Spleen (tissue), 7 donors: ENCODE results near the gene PPP1R17.

Experiments used
- CTCF ChIP-seq, 11 experiments: fragments of 200-600 bp in 7 of 11; fragments of 450-650 bp in 4 of 11; sonication (generic) in 4 of 11; IDR thresholded peaks in 8 of 11; conservative IDR thresholded peaks in 3 of 11; 1 replicate in 7 of 11; 2 replicates in 4 of 11; pipeline versions ENCODE4 v1.4.0 to v1.8.0; 2016 to 2021; ENCODE audit warnings: antibody characterized with exemption in 11 of 11, inconsistent platforms in 4 of 11, mild to moderate bottlenecking in 1 of 11
- POLR2A ChIP-seq, 3 donors: fragments of 450-650 bp; IDR thresholded peaks; one replicate each; pipeline ENCODE4 v1.5.1; 2017; ENCODE audit warnings: antibody characterized with exemption in 3 of 3, mild to moderate bottlenecking in 1 of 3
- POLR2AphosphoS5 ChIP-seq, 3 donors: sonication (generic); formaldehyde crosslinking; IDR thresholded peaks; one replicate each; pipeline ENCODE4 v1.5.1; 2017; ENCODE audit warnings: antibody characterized with exemption in 3 of 3
- donor health status: DM: no; HTN: no; CAD: no; lungs with moderate emphysema.
- donor health status: DM: no; HTN: no; CAD: no.
- donor health status: DM: no; HTN: no; CAD: no.

GRCh38 chr7:31751726-31752125 lies 64.7 kb downstream of the PPP1R17 start:
- TF ChIP-seq CTCF (IDR thresholded peaks at IDR 0.05 in 8 of 11, conservative IDR thresholded peaks at IDR 0.05 in 3 of 11): no peak
- no peak for TF ChIP-seq POLR2AphosphoS5 (IDR thresholded peaks at IDR 0.05)
- no peak for TF ChIP-seq POLR2A (IDR thresholded peaks at IDR 0.05)
